GM23338 (cell line): ENCODE results near the gene MFSD6L. TPM values are rescaled to one million over a fixed set of nuclear protein-coding genes. Genes with fewer than 3 reads are reported as not detected.

ENCODE experiments used
- ATAC-seq: fragments of 200-7000 bp; cut with Tn5 transposase; 3 replicates; pipeline ENCODE4 v1.9.1; 2020
- DNase-seq: peaks from one replicate; pipeline ENCODE4 v3.0.0-alpha.2; 2015; ENCODE audit warnings: low spot score
- H2AFZ ChIP-seq: fragments of 200-600 bp; sonication (generic); 2 replicates; pipeline ENCODE4 v1.8.0; 2016; ENCODE audit warnings: antibody characterized with exemption, mild to moderate bottlenecking, moderate library complexity
- H3F3A ChIP-seq: fragments of 200-600 bp; sonication (generic); replicated peaks from 2 replicates; pipeline ENCODE4 v1.8.0; 2017; ENCODE audit warnings: antibody characterized with exemption, mixed run types, low read depth
- H3K27ac ChIP-seq: fragments of 200-600 bp; sonication (generic); 2 replicates; pipeline ENCODE4 v1.6.1; 2016; ENCODE audit warnings: low read depth
- H3K27me3 ChIP-seq: fragments of 200-600 bp; sonication (generic); 2 replicates; pipeline ENCODE4 v1.8.0; 2016; ENCODE audit warnings: mild to moderate bottlenecking, mixed run types, moderate library complexity; ENCODE audit not compliant: insufficient read depth
- H3K36me3 ChIP-seq: fragments of 200-600 bp; sonication (generic); 2 replicates; pipeline ENCODE4 v1.8.0; 2016; ENCODE audit warnings: mild to moderate bottlenecking; ENCODE audit not compliant: insufficient read depth
- H3K4me1 ChIP-seq: fragments of 200-600 bp; sonication (generic); 2 replicates; pipeline ENCODE4 v1.8.0; 2016; ENCODE audit warnings: mild to moderate bottlenecking, moderate library complexity; ENCODE audit not compliant: insufficient read depth
- H3K4me2 ChIP-seq: fragments of 200-600 bp; sonication (generic); 2 replicates; pipeline ENCODE4 v1.7.1; 2017; ENCODE audit warnings: mixed run types
- H3K4me3 ChIP-seq: fragments of 200-600 bp; sonication (generic); 2 replicates; pipeline ENCODE4 v1.6.1; 2016; ENCODE audit warnings: mixed run types
- H3K79me2 ChIP-seq: fragments of 200-600 bp; sonication (generic); replicated peaks from 2 replicates; pipeline ENCODE4 v1.8.0; 2017; ENCODE audit warnings: mild to moderate bottlenecking; ENCODE audit not compliant: insufficient read depth
- H3K9me2 ChIP-seq: fragments of 200-600 bp; sonication (generic); 2 replicates; pipeline ENCODE4 v1.8.0; 2017; ENCODE audit not compliant: insufficient read depth
- H4K20me1 ChIP-seq: fragments of 200-600 bp; sonication (generic); replicated peaks from 2 replicates; pipeline ENCODE4 v1.8.0; 2017; ENCODE audit warnings: mild to moderate bottlenecking; ENCODE audit not compliant: insufficient read depth
- H3K27ac Mint-ChIP-seq: 2 replicates; pipeline ENCODE4 v1.8.0; 2020; ENCODE audit warnings: inconsistent platforms, mild to moderate bottlenecking, moderate library complexity, mixed read lengths
- H3K27me3 Mint-ChIP-seq: 3 replicates; pipeline ENCODE4 v1.8.0; 2022; ENCODE audit warnings: low read depth, mild to moderate bottlenecking, moderate library complexity, mixed read lengths, inconsistent platforms; ENCODE audit not compliant: insufficient read depth, poor library complexity
- H3K36me3 Mint-ChIP-seq: 3 replicates; pipeline ENCODE4 v1.8.0; 2021; ENCODE audit warnings: low read depth, mild to moderate bottlenecking, inconsistent platforms, moderate library complexity, mixed read lengths
- H3K4me1 Mint-ChIP-seq: 3 replicates; pipeline ENCODE4 v1.8.0; 2020; ENCODE audit warnings: mild to moderate bottlenecking, inconsistent platforms, mixed read lengths
- H3K4me3 Mint-ChIP-seq: 3 replicates; pipeline ENCODE4 v1.8.0; 2021; ENCODE audit warnings: moderate library complexity, mild to moderate bottlenecking, inconsistent platforms, mixed read lengths
- H3K9me3 Mint-ChIP-seq: 3 replicates; pipeline ENCODE4 v1.8.0; 2020; ENCODE audit warnings: moderate library complexity, mild to moderate bottlenecking, inconsistent platforms, mixed read lengths
- CREB1 ChIP-seq: fragments of 250-450 bp; sonication (Bioruptor Pico); IDR thresholded peaks from 2 replicates; pipeline ENCODE4 v1.5.0; 2020; ENCODE audit warnings: low read depth, mild to moderate bottlenecking, moderate library complexity
- CTCF ChIP-seq, 2 experiments: fragments of 200-600 bp in 1 of 2; sonication (generic) in 1 of 2; conservative IDR thresholded peaks; 2 replicates each; pipeline versions ENCODE4 v1.5.1 to v1.6.1; 2016 to 2017; ENCODE audit warnings: antibody characterized with exemption in 2 of 2, low read depth in 2 of 2, mild to moderate bottlenecking in 2 of 2, moderate library complexity in 1 of 2
- ETS1 ChIP-seq: IDR thresholded peaks from 2 replicates; pipeline ENCODE4 v1.6.1; 2016; ENCODE audit warnings: antibody characterized with exemption
- EZH2 ChIP-seq: fragments of 200-600 bp; sonication (generic); IDR thresholded peaks from one replicate; pipeline ENCODE4 v1.8.0; 2017; ENCODE audit warnings: antibody characterized with exemption, mild to moderate bottlenecking, low read depth; ENCODE audit not compliant: unreplicated experiment
- EZH2phosphoT487 ChIP-seq: fragments of 200-600 bp; sonication (generic); IDR thresholded peaks from one replicate; pipeline ENCODE4 v1.8.1; 2018; ENCODE audit warnings: antibody characterized with exemption; ENCODE audit not compliant: unreplicated experiment
- JUNB ChIP-seq: IDR thresholded peaks from one replicate; pipeline ENCODE4 v1.6.1; 2016; ENCODE audit warnings: antibody characterized with exemption; ENCODE audit not compliant: unreplicated experiment
- NANOG ChIP-seq: IDR thresholded peaks from 2 replicates; pipeline ENCODE4 v1.6.1; 2016; ENCODE audit warnings: antibody characterized with exemption, borderline replicate concordance
- POLR2AphosphoS5 ChIP-seq: IDR thresholded peaks from 2 replicates; pipeline ENCODE4 v1.6.1; 2016; ENCODE audit warnings: antibody characterized with exemption, low read depth
- REST ChIP-seq: IDR thresholded peaks from one replicate; pipeline ENCODE4 v1.6.1; 2018; ENCODE audit warnings: antibody characterized with exemption; ENCODE audit not compliant: unreplicated experiment
- STAT1 ChIP-seq: IDR thresholded peaks from one replicate; pipeline ENCODE4 v1.6.1; 2016; ENCODE audit warnings: antibody characterized with exemption; ENCODE audit not compliant: unreplicated experiment
- ZNF114 ChIP-seq: fragments of 250-450 bp; sonication (Bioruptor Pico); IDR thresholded peaks from 2 replicates; pipeline ENCODE4 v1.5.0; 2020; ENCODE audit warnings: mild to moderate bottlenecking, moderate library complexity
- ZNF331 ChIP-seq: fragments of 250-450 bp; sonication (Bioruptor Pico); IDR thresholded peaks from 2 replicates; pipeline ENCODE4 v1.5.0; 2020; ENCODE audit warnings: low read depth, mild to moderate bottlenecking, moderate library complexity
- ZNF462 ChIP-seq: fragments of 250-450 bp; sonication (Bioruptor Pico); IDR thresholded peaks from 2 replicates; pipeline ENCODE4 v1.5.0; 2020; ENCODE audit warnings: mild to moderate bottlenecking, moderate library complexity
- polyA plus RNA-seq: library from polyadenylated mRNA; unstranded; fragments of >200 nt; fragmentation: Nextera tagmentation; extraction: Ambion mirVana; gene quantifications from 2 replicates; pipeline ENCODE4 v1.2.1, GENCODE V29; 2016
- total RNA-seq: library from RNA; depleted of rRNA; stranded (reverse); fragments of >200 nt; shearing (Covaris generic); gene quantifications from 2 replicates; pipeline ENCODE4 v1.2.3, GENCODE V29; 2014

Gene MFSD6L
- total and polyA plus RNA-seq, 2 experiments from 2014 or later: 0.52 to 2.8 TPM

DNA sequence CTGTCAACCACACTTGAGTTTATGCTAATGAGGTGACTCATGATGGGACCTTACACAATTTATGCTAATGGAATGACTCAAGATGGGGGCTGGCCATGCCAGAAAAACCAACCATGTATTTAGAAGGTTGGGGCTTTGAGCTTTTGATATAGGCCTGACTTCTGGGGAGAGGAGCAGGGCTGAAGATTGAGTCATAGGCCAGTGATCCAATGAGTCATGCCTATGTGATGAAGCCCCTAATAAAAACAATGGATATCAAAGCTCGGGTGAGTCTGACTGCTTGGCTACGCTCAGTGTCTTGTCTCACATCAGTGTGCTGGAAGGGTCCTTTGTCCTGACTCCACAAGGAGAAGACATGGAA lies 7.3 kb downstream of the MFSD6L start:
- no peak overlapping the region for H3K4me2 ChIP-seq
- H2AFZ ChIP-seq: no peak overlapping the region
- no peaks in the 10 kb centered on the region for H3K36me3 ChIP-seq
- H3K4me3 Mint-ChIP-seq: no peak overlapping the region
- no peak for DNase-seq
- no peaks in the 10 kb centered on the region for H3K27me3 Mint-ChIP-seq
- no peaks in the 10 kb centered on the region for H3K9me2 ChIP-seq
- H4K20me1 ChIP-seq: no peaks in the 10 kb centered on the region
- H3K36me3 Mint-ChIP-seq: peaks cover 11% of the 10 kb centered on the region; the same call in 2 of the 3 replicates
- no peak for ATAC-seq
- H3K79me2 ChIP-seq: no peaks in the 10 kb centered on the region
- no peak overlapping the region for H3K27ac ChIP-seq
- no peak overlapping the region for H3K4me3 ChIP-seq
- peaks cover 17% of the 10 kb centered on the region for H3K9me3 Mint-ChIP-seq
- TF ChIP-seq CTCF (conservative IDR thresholded peaks at IDR 0.05; ENCODE audit: low read depth in 2 of 2): no peak
- TF ChIP-seq REST: no peak
- no peak for TF ChIP-seq ZNF462 (CRISPR knock-in tag)
- TF ChIP-seq ZNF114: no peak
- TF ChIP-seq EZH2phosphoT487: no peak
- no peak for TF ChIP-seq EZH2
- TF ChIP-seq CREB1: no peak
- no peak for TF ChIP-seq ZNF331 (CRISPR knock-in tag)
- TF ChIP-seq JUNB: no peak
- no peak for TF ChIP-seq STAT1
- TF ChIP-seq POLR2AphosphoS5: no peak
- no peak for TF ChIP-seq NANOG
- TF ChIP-seq ETS1: no peak
- H3K27me3 ChIP-seq: no peaks in the 10 kb centered on the region
- peaks cover 17% of the 10 kb centered on the region for H3K4me1 Mint-ChIP-seq
- H3K27ac Mint-ChIP-seq: no peak overlapping the region
- H3F3A ChIP-seq: no peaks in the 10 kb centered on the region
- peaks cover 11% of the 10 kb centered on the region; the same call in 1 of the 2 replicates for H3K4me1 ChIP-seq
